H9 (cell line): ENCODE measurements around the gene SNORC. TPM values are rescaled to one million over a fixed set of nuclear protein-coding genes. Genes with fewer than 3 reads are reported as not detected.

Experiments
- DNase-seq: peaks from one replicate; pipeline ENCODE4 v3.0.0-alpha.2; 2017
- H2AFZ ChIP-seq: one replicate; pipeline ENCODE4 v1.6.1; 2013; ENCODE audit warnings: mild to moderate bottlenecking, low read length, control low read depth, moderate library complexity
- H2AK5ac ChIP-seq: 2 replicates; pipeline ENCODE4 v1.6.1; 2013; ENCODE audit warnings: low read length, control low read depth, mixed read lengths; ENCODE audit not compliant: insufficient read length
- H2BK120ac ChIP-seq: one replicate; pipeline ENCODE4 v1.6.1; 2013; ENCODE audit warnings: low read depth, mild to moderate bottlenecking, low read length, control low read depth, inconsistent platforms; ENCODE audit not compliant: poor library complexity, severe bottlenecking
- H2BK12ac ChIP-seq: 2 replicates; pipeline ENCODE4 v1.6.1; 2013; ENCODE audit warnings: low read length, control low read depth, mixed read lengths, low read depth; ENCODE audit not compliant: insufficient read length
- H2BK15ac ChIP-seq: 2 replicates; pipeline ENCODE4 v1.6.1; 2013; ENCODE audit warnings: low read depth, low read length, control low read depth
- H2BK20ac ChIP-seq: one replicate; pipeline ENCODE4 v1.6.1; 2013; ENCODE audit warnings: low read depth, mild to moderate bottlenecking, low read length, control low read depth, inconsistent platforms; ENCODE audit not compliant: poor library complexity, severe bottlenecking
- H2BK5ac ChIP-seq: 2 replicates; pipeline ENCODE4 v1.6.1; 2013; ENCODE audit warnings: low read length, control low read depth, mixed read lengths; ENCODE audit not compliant: insufficient read length
- H3K14ac ChIP-seq: 2 replicates; pipeline ENCODE4 v1.6.1; 2013; ENCODE audit warnings: low read length, control low read depth; ENCODE audit not compliant: insufficient read depth
- H3K18ac ChIP-seq: 2 replicates; pipeline ENCODE4 v1.6.1; 2013; ENCODE audit warnings: low read depth, mild to moderate bottlenecking, mixed read lengths, low read length, control low read depth; ENCODE audit not compliant: insufficient read length
- H3K23ac ChIP-seq: 2 replicates; pipeline ENCODE4 v1.6.1; 2013; ENCODE audit warnings: low read length, control low read depth, mixed read lengths, low read depth; ENCODE audit not compliant: insufficient read length
- H3K23me2 ChIP-seq: 2 replicates; pipeline ENCODE4 v1.6.1; 2013; ENCODE audit warnings: low read depth, mild to moderate bottlenecking, mixed read lengths, low read length, control low read depth; ENCODE audit not compliant: insufficient read length, poor library complexity, severe bottlenecking
- H3K27ac ChIP-seq: 2 replicates; pipeline ENCODE4 v1.5.1; 2013; ENCODE audit warnings: low read length, control low read depth, mixed read lengths, low read depth; ENCODE audit not compliant: insufficient read length
- H3K27me3 ChIP-seq: 2 replicates; pipeline ENCODE4 v1.6.1; 2013; ENCODE audit warnings: low read length, control low read depth, inconsistent platforms; ENCODE audit not compliant: insufficient read depth
- H3K4ac ChIP-seq: 2 replicates; pipeline ENCODE4 v1.6.1; 2013; ENCODE audit warnings: low read depth, mild to moderate bottlenecking, control low read depth, inconsistent platforms, low read length, moderate library complexity
- H3K4me1 ChIP-seq: 2 replicates; pipeline ENCODE4 v1.6.1; 2013; ENCODE audit warnings: low read length, control low read depth, inconsistent platforms; ENCODE audit not compliant: insufficient read depth
- H3K4me2 ChIP-seq: 2 replicates; pipeline ENCODE4 v1.6.1; 2013; ENCODE audit warnings: low read length, control low read depth, mixed read lengths; ENCODE audit not compliant: insufficient read length, insufficient read depth
- H3K56ac ChIP-seq: 2 replicates; pipeline ENCODE4 v1.6.1; 2013; ENCODE audit warnings: low read depth, mild to moderate bottlenecking, mixed read lengths, low read length, control low read depth; ENCODE audit not compliant: insufficient read length
- H3K79me1 ChIP-seq: 2 replicates; pipeline ENCODE4 v1.6.1; 2013; ENCODE audit warnings: low read depth, mild to moderate bottlenecking, moderate library complexity, low read length, control low read depth, inconsistent platforms; ENCODE audit not compliant: insufficient read depth, poor library complexity, severe bottlenecking
- H3K79me2 ChIP-seq: 2 replicates; pipeline ENCODE4 v1.6.1; 2013; ENCODE audit warnings: low read length, control low read depth, inconsistent platforms; ENCODE audit not compliant: insufficient read depth
- H3K9ac ChIP-seq: 2 replicates; pipeline ENCODE4 v1.6.1; 2013; ENCODE audit warnings: low read length, control low read depth, mixed read lengths; ENCODE audit not compliant: insufficient read length; ENCODE audit errors: extremely low read depth
- H3K9me3 ChIP-seq: one replicate; pipeline ENCODE4 v1.6.1; 2013; ENCODE audit warnings: low read depth, low read length, inconsistent platforms; ENCODE audit not compliant: control insufficient read depth
- H3T11ph ChIP-seq: one replicate; pipeline ENCODE4 v1.6.1; 2013; ENCODE audit warnings: mild to moderate bottlenecking, low read length, control low read depth, inconsistent platforms
- H4K20me1 ChIP-seq: one replicate; pipeline ENCODE4 v1.6.1; 2013; ENCODE audit not compliant: control insufficient read depth, insufficient read length, insufficient read depth
- H4K5ac ChIP-seq: 2 replicates; pipeline ENCODE4 v1.6.1; 2013; ENCODE audit warnings: low read depth, mild to moderate bottlenecking, mixed read lengths, low read length, control low read depth; ENCODE audit not compliant: insufficient read length
- H4K8ac ChIP-seq: replicated peaks from 2 replicates; pipeline ENCODE4 v1.6.1; 2013; ENCODE audit warnings: low read length, control low read depth, mixed read lengths, low read depth; ENCODE audit not compliant: insufficient read length
- H4K91ac ChIP-seq: 2 replicates; pipeline ENCODE4 v1.6.1; 2013; ENCODE audit warnings: low read depth, mild to moderate bottlenecking, moderate library complexity, mixed read lengths, low read length, control low read depth; ENCODE audit not compliant: insufficient read length
- H3K27ac Mint-ChIP-seq, 3 experiments: 2 replicates in 2 of 3; 3 replicates in 1 of 3; pipeline ENCODE4 v1.8.0; 2020 to 2021; ENCODE audit warnings: mixed read lengths in 3 of 3, mild to moderate bottlenecking in 1 of 3, moderate library complexity in 1 of 3
- H3K27me3 Mint-ChIP-seq: 2 replicates; pipeline ENCODE4 v1.8.0; 2021; ENCODE audit warnings: low read depth, mild to moderate bottlenecking, moderate library complexity, mixed read lengths
- H3K36me3 Mint-ChIP-seq, 3 experiments: 2 replicates in 2 of 3; 3 replicates in 1 of 3; pipeline ENCODE4 v1.8.0; 2020 to 2021; ENCODE audit warnings: low read depth in 3 of 3, mixed read lengths in 3 of 3; ENCODE audit not compliant: insufficient read depth in 1 of 3
- H3K4me1 Mint-ChIP-seq, 2 experiments: 2 replicates each; pipeline ENCODE4 v1.8.0; 2020; ENCODE audit warnings: mixed read lengths in 2 of 2
- H3K4me3 Mint-ChIP-seq, 2 experiments: 2 replicates in 1 of 2; 3 replicates in 1 of 2; pipeline ENCODE4 v1.8.0; 2020 to 2021; ENCODE audit warnings: mild to moderate bottlenecking in 2 of 2, mixed read lengths in 2 of 2, moderate library complexity in 1 of 2
- H3K9me3 Mint-ChIP-seq, 2 experiments: 2 replicates in 1 of 2; 3 replicates in 1 of 2; pipeline ENCODE4 v1.8.0; 2020; ENCODE audit warnings: mild to moderate bottlenecking in 2 of 2, mixed read lengths in 2 of 2, moderate library complexity in 1 of 2
- CTCF ChIP-seq: fragments of 200-600 bp; sonication (generic); conservative IDR thresholded peaks from 3 replicates; pipeline ENCODE4 v1.8.0; 2021; ENCODE audit warnings: antibody characterized with exemption, mild to moderate bottlenecking
- WGBS: extraction: QIAGEN DNeasy Blood & Tissue Kit; methylation state at CpG from one replicate; pipeline ENCODE4 v1.1.7; 2013; ENCODE audit warnings: missing lambda C conversion rate, low lambda C conversion rate, mixed read lengths; ENCODE audit not compliant: insufficient read length; ENCODE audit errors: extremely low coverage; 5-methylcytosine and 5-hydroxymethylcytosine counted together
- total RNA-seq: library from RNA; stranded (reverse); gene quantifications from 2 replicates; pipeline ENCODE4 v1.2.1, GENCODE V29; 2021

The SNORC gene
- total RNA-seq, 1 experiment from 2014 or later: 1.1 TPM

- peaks cover 1% of the 10 kb centered on the region; the same call in 1 of the 2 replicates for H3K27me3 ChIP-seq
- H3K27ac Mint-ChIP-seq: no peak overlapping the region
- H3K9me3 Mint-ChIP-seq: no peaks in the 10 kb centered on the region; a peak in 1 of 5 replicates
- H3K4me1 ChIP-seq: no peaks in the 10 kb centered on the region
- no peak overlapping the region for H3K18ac ChIP-seq
- H3K36me3 Mint-ChIP-seq: no peaks in the 10 kb centered on the region; a peak in 1 of 7 replicates
- no peak for TF ChIP-seq CTCF
- H3T11ph ChIP-seq: no peak overlapping the region
- H4K8ac ChIP-seq: no peak overlapping the region
- H2BK20ac ChIP-seq: no peak overlapping the region
- no peak overlapping the region for H3K23ac ChIP-seq
- H3K56ac ChIP-seq: no peak overlapping the region
- no peak overlapping the region for H2BK15ac ChIP-seq
- H3K4me2 ChIP-seq: no peak overlapping the region
- no peak overlapping the region for H4K91ac ChIP-seq
- no peak overlapping the region for H3K4me3 Mint-ChIP-seq
- H3K4me1 Mint-ChIP-seq: peaks cover 0 to 11% of the 10 kb centered on the region in 2 experiments; a peak in 2 of 4 replicates
- no peaks in the 10 kb centered on the region for H3K79me1 ChIP-seq
- H4K5ac ChIP-seq: no peak overlapping the region
- H2BK12ac ChIP-seq: no peak overlapping the region
- WGBS: no CpG with 5 or more reads among the region's 22 CpGs
- H3K9ac ChIP-seq: no peak overlapping the region
- no peak overlapping the region for H2AK5ac ChIP-seq
- H2AFZ ChIP-seq: no peak overlapping the region
- no peak overlapping the region for H2BK5ac ChIP-seq
- no peak overlapping the region for H3K4ac ChIP-seq
- H3K9me3 ChIP-seq: no peaks in the 10 kb centered on the region
- H3K27me3 Mint-ChIP-seq: peaks cover 19% of the 10 kb centered on the region
- H3K27ac ChIP-seq: no peak overlapping the region
- no peak overlapping the region for H2BK120ac ChIP-seq
- no peaks in the 10 kb centered on the region for H4K20me1 ChIP-seq
- H3K79me2 ChIP-seq: no peaks in the 10 kb centered on the region
- peaks cover 7% of the 10 kb centered on the region for H3K23me2 ChIP-seq
- no peak overlapping the region for H3K14ac ChIP-seq
- DNase-seq: no peak
These were observed 2.0 kb downstream of the SNORC start for GRCh38 chr2:232871835-232872736.
